GM10248 (cell line): ENCODE results near the gene CST9.

Source experiments
- CTCF ChIA-PET: fragments of 300-600 bp; sonication (Branson Sonifier 250); formaldehyde crosslinking; extraction: SDS; loops from one replicate; lab custom pipeline; 2021; ENCODE audit warnings: antibody characterized with exemption; lab: Yijun Ruan, JAX
- POLR2A ChIA-PET: fragments of 350-650 bp; sonication (Branson Sonifier 250); formaldehyde crosslinking; extraction: SDS; loops from one replicate; lab custom pipeline; 2020; ENCODE audit warnings: antibody characterized with exemption; lab: Yijun Ruan, JAX
- DNase-seq: peaks from one replicate; pipeline ENCODE4 v3.0.0; 2012; ENCODE audit errors: extremely low spot score
- TF ChIP-seq, protein P1 (sequence below): IDR thresholded peaks from 2 replicates; pipeline ENCODE4 v1.5.1; 2012; ENCODE audit warnings: mild to moderate bottlenecking, low read depth; ENCODE audit errors: extremely low read depth, missing control alignments, control extremely low read depth

The CST9 gene

DNA sequence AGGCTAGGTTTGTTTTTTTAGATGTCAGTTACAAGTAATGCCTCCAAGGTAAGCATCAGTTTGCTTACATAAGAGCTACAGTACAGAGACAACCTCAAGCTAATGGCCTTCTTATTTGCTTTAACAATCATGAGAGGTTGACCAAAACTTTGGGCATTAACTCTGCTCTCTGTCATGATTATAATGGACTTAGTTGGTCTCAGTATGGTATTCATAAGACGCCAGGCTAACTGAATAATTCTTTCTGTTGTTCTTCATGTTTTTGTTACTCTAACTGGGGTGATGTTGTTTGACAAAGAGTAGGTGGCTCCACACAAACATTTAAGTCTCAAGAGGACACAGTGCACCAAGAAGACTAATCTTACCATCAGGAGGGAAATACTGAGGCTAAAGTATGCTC, 9.8 kb downstream of the CST9 start:
- TF ChIP-seq, protein P1, sequence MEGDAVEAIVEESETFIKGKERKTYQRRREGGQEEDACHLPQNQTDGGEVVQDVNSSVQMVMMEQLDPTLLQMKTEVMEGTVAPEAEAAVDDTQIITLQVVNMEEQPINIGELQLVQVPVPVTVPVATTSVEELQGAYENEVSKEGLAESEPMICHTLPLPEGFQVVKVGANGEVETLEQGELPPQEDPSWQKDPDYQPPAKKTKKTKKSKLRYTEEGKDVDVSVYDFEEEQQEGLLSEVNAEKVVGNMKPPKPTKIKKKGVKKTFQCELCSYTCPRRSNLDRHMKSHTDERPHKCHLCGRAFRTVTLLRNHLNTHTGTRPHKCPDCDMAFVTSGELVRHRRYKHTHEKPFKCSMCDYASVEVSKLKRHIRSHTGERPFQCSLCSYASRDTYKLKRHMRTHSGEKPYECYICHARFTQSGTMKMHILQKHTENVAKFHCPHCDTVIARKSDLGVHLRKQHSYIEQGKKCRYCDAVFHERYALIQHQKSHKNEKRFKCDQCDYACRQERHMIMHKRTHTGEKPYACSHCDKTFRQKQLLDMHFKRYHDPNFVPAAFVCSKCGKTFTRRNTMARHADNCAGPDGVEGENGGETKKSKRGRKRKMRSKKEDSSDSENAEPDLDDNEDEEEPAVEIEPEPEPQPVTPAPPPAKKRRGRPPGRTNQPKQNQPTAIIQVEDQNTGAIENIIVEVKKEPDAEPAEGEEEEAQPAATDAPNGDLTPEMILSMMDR: no peak
- CTCF ChIA-PET: interaction anchor here (1.1 to 1.3 kb wide), 2 partner anchors 11 to 154 kb away, joined by 3 to 4 read pairs; no protein-coding TSS in a partner anchor
- DNase-seq: no peak
- POLR2A ChIA-PET: no interaction called here

- DNase-seq: peak; percentile 5
- CTCF ChIA-PET: no interaction called here
Measured at GRCh38 chr20:23588434-23589403, 17.0 kb downstream of the CST9 start.

DNA sequence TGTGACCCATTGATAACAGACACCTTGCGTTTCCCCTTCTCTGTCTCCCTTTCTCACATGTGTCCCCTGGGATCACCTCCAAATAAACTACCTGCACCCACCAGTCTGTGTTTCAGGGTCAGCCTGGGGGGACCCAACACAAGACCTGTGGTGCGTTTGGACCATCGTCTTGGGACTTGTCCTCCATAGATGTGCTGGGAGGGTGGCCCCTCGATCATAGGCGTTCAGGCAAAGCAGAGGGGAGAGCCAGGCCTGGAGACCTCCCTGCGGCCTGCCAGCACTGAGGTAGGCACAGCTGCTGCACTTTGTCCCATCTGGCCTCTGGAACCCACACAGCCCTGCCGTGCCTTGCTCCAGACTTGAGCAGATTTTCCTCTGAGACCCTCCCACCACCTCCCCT, 18.1 kb downstream of the CST9 start:
- TF ChIP-seq, protein P1: no peak
- CTCF ChIA-PET: no interaction called here
- peak; percentile 4 for DNase-seq
- POLR2A ChIA-PET: no interaction called here

More at GRCh38 chr20:23588434-23589403, 17.0 kb downstream of the CST9 start:
- POLR2A ChIA-PET: no interaction called here
- TF ChIP-seq, protein P1: no peak

- ChIA-PET CTCF (interaction anchor here (2.1 kb wide), 1 partner anchor 145 kb away, joined by 8 read pairs; no protein-coding TSS in a partner anchor), POLR2A (no interaction called here)
- peak; percentile 10 for DNase-seq
Measured at GRCh38 chr20:23586735-23587525, 18.8 kb downstream of the CST9 start.

GRCh38 chr20:23585808-23586734, 19.6 kb downstream of the CST9 start:
- CTCF ChIA-PET: interaction anchor here (1.2 to 2.1 kb wide), 2 partner anchors 21 to 144 kb away, joined by 4 to 8 read pairs; no protein-coding TSS in a partner anchor
- TF ChIP-seq, protein P1: no peak
- no peak for DNase-seq
- POLR2A ChIA-PET: no interaction called here

More at GRCh38 chr20:23586735-23587525, 18.8 kb downstream of the CST9 start:
- TF ChIP-seq, protein P1: no peak
